Ramos (cell line): ENCODE results near the gene CYBA.

Source experiments
- in situ Hi-C: fragments of 300-500 bp; cut with MboI; formaldehyde crosslinking; loops from one replicate; pipeline ENCODE4 v1.14.3; 2022; ENCODE audit warnings: low sequenced_read_pairs; ENCODE audit not compliant: unreplicated experiment

CYBA gene

DNA sequence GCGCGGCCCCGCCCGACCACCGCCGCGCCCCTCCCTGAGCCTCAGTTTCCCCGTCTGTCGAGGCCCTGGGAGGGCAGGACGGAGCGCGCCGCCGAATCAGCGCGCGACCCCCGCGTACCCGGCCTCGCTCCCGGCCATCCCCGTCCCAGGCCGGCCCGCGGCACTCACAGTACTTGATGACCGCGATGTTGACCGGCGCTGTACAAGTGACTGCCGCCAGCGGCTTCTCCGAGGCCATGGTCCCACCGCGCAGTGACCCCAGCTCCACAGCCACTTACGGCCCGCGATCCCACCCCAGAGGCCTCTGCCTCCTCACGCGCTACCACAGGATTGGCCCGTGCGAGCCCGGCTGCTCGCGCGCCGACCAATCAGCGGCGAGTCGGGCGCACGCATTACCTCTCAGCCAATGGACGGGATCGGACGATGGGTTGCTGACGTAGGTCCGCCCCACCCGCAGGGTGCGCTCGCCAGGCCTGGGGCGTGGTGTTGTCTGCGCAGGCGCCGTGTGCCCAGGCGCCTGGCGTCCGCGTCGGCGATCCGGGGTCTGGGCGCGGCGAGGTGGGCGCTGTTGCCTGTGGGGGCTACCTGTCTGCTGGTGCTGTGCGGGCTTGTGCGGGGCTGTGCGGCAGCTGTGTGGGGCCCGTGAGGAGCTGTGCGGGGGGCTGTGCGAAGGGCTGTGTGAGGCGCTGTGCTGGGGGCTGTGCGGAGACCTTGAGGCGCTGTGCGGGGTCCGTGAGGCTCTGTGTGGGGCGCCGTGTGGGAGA, 12.2 kb upstream of the CYBA start, which contains the start of gene MVD:
MVD (minus strand) TSS at position 249 of the 764 bp plus-strand sequence; CDS start at position 238, 11 bp downstream.
- in situ Hi-C loops: no loop called here

DNA sequence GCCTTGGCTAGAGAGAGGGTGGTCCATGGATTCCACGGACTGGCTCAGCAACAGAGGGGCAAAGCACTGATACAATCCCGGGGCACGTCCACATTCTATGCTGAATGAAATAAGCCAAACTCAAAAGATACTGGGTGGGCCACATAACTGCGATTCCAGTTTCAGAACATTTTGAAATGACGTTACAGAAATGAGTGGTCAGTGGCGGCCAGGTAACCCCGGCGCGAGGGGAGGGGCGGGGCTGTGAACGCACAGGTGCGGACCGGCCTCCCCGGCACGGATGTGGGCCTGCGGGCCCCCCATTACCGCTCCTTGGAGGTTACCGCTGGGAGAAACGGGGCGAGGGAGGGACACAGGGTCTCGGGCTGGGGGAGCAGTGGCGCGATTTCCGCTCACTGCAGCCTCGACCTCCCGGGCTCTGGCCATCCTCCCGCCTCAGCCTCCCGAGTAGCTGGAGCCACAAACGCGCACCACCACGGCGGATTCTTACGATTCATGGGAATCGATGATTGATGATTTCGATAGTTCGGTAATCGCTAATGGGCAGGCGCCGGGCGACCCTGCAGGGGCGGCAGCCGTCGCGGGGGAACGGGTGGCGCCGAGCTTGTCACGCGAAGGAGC, 11.5 kb upstream of the CYBA start:
- in situ Hi-C loops: no loop called here

- in situ Hi-C loops: no loop called here
These were observed 10.6 kb upstream of the CYBA start for GRCh38 chr16:88661468-88661867.

DNA sequence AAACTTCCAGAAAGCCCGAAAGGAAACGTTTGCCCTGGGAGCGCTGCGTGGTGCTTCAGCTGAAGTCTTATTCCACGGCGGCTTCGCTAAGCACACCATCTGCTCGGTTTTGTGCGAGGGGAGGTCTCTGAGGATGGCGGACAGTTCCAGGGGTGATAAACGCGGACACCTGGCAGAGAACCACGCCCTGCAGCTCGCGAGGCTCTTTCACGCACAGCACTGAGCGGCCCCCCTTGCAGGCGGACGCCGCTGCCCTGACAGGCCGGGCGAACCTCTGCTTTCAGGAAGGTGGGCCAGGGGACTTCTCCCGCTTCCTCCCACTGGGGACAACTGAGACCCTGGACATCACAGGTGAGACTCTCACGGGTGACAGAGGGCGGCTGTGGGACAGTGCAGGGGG, 8.3 kb upstream of the CYBA start:
- in situ Hi-C loops: no loop called here

- in situ Hi-C loops: no loop called here
These were observed 7.9 kb upstream of the CYBA start for GRCh38 chr16:88658714-88659113.

DNA sequence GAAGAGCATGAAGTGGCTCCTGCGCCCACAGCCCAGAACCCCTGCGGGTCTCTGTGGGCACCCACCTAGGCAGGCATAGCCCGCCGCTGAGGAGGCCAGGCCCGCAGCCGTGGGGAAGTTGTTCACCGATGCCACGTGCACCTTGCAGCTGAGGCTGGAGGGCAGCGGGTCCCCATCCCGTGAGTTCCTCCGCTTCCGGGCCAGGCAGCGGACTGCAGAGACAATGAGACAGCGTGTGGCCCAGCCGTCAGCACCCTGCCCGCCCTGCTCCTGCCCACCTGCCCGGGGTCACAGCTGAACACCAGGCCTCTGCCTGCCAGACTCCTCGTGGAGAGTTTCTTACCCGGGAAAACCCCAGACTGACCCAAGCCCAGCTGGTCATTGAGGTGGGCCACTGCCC, 6.5 kb upstream of the CYBA start:
- in situ Hi-C loops: no loop called here

DNA sequence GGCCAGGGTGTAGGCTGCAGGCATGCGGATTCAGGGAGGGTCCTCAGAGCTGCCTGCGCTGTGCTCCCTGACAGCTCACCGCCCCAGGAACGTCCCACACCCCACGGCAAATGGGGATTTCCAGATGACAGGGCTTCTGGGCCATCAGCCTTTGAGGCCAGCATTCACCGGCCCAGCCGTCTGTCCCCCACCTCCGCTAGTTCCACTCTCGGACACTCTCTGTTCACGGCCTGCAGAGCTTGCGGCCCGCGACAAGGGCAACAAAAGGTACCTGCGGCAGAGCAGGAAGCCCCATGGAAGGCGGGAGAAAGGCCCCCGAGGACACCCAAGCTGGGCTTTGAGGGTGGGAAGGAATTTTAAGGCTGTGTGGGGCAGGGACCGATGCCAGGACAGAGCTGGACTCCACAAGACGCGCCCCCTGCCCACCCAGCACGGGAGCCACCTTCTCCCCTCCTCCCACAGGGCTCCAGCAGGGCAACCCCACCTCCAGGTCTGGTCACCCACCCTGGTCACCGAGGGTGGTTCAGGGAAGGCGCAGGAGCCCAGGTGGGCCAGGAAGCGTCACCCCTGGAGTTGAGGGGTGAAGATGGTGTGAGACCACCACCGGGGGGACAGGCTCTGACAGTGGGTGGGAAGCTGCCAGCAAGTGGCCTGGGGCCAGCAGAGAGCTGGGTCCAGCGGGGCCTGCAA, 5.6 kb upstream of the CYBA start:
- in situ Hi-C loops: no loop called here

DNA sequence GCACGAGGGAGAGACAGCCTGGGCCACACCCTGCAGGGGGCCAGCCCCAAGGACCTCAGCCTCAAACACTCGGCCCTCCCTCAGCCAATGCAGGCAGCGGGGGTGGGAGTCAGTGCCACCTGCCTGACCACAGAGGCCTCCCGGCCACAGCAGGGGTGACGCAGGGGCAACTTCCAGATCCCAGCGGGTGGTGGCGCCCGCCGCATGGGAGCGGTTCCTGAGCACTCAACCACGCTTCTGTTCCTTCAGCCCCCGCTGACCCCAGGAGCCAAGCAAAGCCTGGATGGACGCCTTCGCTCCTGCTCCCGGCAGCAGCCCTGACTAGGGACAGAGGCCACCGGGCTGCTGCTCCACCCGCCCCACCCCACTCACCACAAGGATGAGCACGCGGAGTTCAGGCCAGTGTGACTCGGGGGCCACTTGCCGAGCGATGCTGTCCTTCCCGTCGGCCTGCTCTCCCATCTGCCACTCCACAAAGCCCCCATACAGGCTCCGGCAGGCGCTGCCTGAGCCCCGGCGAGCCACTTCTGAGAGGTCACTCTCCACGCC, 5.0 kb upstream of the CYBA start:
- in situ Hi-C loops: no loop called here

- in situ Hi-C loops: no loop called here
These were observed 4.3 kb upstream of the CYBA start for GRCh38 chr16:88655053-88655732.

DNA sequence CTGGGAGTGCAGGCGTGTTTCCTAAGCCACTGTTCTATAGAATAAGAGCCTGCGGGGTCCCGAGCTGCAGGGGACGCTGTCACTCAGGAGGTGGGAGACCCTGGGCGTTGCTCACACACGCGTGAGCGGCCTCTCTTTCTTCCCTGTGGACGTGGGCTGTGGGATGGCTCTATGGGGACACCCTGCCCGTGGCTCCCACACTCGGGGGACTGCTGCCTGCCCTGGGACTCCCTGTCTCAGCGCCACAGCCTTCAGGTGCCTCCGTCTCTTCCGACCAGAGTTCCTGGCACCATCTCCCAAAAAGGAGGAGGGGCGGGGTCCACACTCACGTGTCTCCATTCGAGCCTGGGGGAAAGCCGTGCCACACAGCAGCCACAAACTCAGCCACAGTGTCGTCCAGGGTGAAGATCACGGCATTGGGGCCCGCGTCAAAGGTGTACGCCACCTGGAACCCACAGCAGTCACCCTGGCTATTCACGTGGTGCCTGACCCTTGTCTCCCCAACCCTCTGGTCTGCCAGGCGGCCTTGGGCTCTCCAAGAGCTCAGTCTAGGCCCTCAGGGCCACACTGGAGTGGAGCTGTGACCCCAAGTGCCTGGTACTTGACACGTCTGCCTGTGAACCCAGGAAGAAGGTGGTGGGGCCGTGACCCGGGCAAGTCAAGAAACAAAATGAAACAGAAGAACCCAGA, 3.7 kb upstream of the CYBA start:
- in situ Hi-C loops: no loop called here

- in situ Hi-C loops: no loop called here
These were observed 2.9 kb upstream of the CYBA start for GRCh38 chr16:88653596-88654362.

DNA sequence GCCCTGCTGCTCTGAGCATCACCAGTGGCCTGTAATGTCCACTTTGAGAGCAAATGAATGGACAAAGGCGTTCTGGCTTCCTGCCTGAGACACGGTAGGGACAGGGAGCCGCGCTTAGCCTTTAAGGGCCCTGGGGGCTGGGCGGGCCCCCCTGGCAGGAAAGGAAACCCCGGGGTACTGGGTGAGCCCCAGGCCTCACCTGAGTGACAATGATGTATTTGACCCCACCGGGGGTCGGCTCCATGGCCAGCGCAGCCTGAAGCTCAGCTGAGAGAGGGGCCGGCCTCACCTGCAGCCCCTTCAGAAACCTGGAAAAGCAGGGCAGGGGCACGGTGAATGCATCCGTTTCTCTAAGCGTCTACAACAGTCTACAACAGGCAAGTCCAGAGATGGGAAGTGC, 2.2 kb upstream of the CYBA start:
- in situ Hi-C loops: no loop called here

DNA sequence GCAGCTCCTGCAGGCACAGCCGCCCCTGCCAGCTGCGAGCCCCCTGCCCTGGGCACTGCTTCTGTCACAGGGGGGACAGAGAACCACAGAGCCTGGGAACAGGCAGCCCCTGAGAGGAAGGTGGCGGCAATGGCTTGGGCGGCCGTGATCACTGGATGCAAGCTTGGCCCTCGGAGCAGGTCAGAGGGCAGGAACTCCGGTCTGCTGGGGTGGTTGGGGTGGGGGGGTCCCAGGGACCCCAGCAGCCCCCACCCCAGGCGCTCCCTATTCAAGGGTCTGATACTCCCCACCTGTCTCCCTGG, 1.9 kb upstream of the CYBA start:
- in situ Hi-C loops: no loop called here

DNA sequence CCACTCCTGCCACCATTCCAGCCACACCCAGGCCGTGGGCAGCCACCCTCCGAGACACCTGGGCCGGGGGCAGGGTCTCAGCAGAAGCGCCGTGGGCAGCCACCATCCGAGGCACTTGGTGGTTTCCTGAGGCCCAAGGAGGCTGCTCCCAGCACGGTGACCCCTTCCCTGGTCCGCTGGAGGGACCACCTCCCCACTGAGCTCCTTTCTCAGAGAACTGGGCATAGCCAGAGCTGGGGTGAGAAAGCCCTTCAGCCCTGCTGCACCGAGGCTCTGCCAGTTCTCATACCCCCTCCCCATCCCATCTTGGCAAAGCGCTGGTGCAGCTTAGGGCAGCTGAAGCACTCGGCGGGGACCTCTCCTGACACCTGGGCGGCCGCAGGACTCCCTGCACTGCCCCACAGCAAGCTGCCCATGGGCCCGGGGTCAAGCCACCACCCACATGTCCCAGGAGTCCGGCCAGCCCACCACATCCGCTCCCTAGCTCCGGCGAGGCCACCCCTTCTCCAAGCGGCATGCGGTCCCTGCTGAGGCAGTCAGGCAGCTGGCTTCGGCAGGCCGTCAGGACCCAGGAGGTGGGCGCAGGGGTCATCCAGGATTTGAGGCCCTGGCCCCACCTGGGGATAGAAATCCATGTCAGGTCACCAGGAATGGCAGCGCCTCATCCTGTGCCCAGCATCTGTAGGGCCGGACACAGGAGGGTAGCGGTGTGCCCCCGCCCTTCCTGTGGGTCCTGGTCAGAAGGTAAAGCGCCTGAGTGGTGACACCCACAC, 1.3 kb upstream of the CYBA start:
- in situ Hi-C loops: no loop called here

DNA sequence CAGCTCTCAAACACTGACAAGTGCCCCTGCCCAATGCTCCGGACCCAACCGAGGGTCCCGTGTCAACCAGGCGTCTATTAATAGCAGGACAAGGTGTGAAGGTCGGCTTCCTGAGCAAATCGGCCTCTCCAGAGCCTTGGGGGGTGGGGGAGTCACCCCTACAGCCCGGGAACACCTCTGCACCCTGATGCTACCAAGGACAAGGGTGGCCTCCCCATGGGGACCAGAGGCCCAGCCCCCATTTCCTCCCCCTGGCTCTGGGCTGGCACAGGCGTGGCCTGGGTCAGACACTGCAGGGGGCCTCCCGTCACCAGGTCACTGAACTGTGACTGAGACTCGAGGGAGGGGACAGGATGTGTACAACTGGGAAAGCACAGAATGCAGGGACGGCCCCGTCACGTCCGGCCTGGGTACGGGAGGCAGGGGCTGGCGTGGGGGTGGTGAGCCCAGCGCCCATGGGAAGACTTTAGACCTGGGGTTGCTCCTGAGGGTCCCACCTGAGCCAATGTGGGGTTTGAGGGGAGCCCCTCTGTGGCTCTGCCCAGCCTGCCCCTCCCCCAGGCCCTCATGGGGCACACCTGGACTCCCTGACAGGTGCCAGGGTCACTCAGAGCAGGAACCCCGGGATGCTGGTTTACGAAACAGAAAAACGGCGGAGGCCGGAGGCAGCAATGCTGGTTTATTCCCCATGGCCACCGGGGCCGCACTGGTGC, 579 bp upstream of the CYBA start:
- in situ Hi-C loops: no loop called here

DNA sequence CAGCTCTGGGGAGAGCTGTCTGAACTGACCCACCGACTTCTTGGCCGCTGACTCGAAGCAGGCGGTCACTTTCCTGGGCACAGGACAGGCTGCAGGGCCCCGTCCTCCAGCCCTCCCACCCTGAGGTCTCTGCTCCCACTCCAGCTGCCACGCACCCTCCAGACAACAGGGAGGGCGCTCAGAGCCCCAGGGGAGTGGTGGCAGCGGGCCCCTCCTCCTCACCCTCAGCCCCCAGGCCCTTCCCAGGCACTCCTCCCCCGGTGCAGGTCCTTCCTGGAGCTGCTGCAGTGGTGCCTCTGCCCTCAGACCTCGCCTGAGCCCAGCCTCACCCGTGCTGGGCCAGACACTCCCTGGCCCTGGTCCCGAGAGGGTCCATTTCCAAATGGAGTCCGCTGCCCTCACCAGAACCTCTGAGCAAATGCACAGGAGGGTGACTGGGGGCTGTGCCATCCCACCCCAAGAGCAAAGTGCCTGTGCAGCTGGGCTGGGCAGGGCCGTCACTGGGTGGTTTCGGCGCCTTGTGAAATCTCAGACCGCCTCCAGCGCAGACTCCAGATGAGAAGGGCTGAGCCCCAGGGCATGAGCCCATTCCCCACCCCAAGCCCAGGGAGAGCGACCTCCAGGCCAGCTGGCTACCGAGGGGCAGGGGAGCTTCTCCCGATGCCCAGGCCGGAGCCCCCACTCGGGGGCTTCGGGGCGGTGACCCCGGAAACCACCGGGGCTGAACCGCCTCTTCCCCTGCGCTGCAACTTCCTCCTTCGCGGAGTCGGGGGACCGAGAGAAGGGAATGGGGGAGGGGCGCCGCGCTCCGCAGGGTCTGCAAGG, 717 bp downstream of the CYBA start:
- in situ Hi-C loops: no loop called here

DNA sequence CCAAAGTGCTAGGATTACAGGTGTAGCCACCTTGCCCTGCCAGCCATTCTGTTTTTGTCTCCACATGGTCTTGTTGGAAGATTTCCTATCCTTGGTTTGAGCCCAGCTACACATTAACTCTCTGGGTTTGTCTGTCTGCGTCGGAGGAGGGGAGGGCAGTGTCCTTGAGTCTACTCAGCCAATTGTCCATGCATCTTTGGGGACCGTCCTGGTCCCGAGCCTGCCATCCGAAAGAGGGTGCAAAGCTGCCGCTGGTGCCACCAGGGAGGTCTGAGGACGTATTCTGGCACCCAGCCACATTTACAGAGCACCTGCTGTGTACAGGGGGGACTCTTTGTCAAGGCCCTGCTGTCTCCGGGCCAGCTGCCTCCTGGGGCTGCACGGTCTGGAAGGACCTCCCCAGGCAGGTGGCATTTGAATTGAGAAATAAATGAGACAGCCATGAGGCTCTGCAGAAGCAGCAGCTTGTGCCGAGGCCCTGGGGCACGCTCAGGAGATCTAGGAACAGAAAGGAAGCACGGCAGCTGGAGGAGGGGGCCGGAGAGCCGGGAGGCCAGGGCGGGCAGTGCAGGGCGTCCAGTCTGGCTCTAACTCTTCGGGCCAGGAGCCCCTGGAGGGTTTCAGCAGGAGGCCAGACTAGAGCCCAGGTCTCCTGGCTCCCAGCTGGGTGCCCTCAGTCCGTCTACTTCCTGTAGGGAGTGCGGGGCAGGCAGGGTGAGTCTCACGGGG, 1.5 kb downstream of the CYBA start:
- in situ Hi-C loops: no loop called here
